ENCODE data around the gene ECHDC1.

Gene ECHDC1

DNA sequence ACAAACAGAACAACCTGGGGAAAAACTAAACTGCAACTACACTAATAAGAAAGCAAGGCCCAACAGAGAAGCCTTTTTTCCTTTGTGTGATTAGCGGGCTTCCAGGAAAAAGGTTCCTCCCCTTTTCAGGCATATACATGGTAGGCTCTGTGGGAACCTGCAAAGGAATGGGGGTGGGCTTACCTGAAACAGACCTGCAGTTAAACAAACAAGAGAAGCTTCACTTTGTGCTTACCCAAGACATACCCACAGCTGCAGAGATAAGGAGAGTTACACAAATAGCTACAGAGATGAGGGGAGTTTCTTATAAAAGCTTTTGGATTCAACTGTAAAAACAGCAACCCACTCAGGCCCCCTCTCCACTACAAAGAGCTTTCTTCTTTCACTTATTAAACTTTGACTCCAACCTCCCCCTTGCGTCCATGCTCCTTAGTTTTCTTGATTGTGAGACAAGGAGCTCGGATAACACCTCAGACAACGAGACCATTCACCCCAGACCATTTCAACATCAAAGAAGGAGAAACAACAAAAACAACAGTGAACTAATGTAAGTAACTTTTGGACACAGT lies 45.8 kb downstream of the ECHDC1 start:
- no peak for DNase-seq (ENCODE audit: low read depth, low spot score)
- no peak overlapping the region for H3K4me3 ChIP-seq (ENCODE audit: low read length)

GRCh38 chr6:127291495-127291894 lies 51.9 kb downstream of the ECHDC1 start:
- no peak overlapping the region for H3K4me3 ChIP-seq (ENCODE audit: low read length)
- no peak for DNase-seq (ENCODE audit: low read depth, low spot score)

GRCh38 chr6:127290391-127291265 lies 52.8 kb downstream of the ECHDC1 start:
- H3K4me3 ChIP-seq (ENCODE audit: low read length): no peak overlapping the region
- no peak for DNase-seq (ENCODE audit: low read depth, low spot score)

GRCh38 chr6:127289934-127290333 lies 53.5 kb downstream of the ECHDC1 start:
- no peak overlapping the region for H3K4me3 ChIP-seq (ENCODE audit: low read length)
- no peak for DNase-seq (ENCODE audit: low read depth, low spot score)

DNA sequence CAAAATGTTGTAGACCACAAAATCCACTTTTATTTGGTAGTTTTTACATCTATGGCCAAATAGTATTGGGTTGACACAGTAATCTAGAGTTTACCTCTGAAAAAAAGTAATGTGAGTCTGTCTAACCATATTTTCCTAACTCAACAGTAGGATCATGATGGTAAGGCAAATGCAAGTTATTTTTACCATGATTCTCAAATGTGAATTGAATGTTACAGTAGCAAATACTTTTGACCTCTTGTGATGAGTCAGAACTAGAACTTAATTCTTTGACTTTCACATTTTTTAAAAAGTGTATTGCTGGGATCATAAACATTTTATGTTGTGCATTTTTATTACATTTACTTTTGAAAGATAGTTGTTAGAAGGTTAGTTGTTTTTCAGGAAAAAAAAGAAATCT lies 54.7 kb downstream of the ECHDC1 start:
- DNase-seq (ENCODE audit: low read depth, low spot score): no peak
- H3K4me3 ChIP-seq (ENCODE audit: low read length): no peak overlapping the region

DNA sequence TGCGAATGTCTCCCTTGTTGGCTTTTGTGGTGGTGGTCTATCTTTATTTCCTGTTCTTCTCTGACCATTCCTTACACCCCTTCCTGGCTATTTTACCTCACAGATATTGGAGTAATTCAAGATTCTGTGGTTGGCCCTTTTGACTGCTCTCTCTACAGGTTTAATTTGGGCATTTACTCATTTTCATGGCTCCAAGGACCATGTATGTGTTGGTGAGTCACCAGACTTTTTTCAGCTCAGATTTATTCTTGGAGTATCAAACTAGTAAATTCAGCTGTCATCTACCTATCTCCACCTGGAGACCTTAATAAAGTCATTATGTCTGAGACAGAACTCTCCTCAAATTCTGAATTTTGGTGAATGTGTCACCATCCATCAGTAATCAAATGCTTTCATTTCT lies 61.2 kb downstream of the ECHDC1 start:
- no peak overlapping the region for H3K4me3 ChIP-seq (ENCODE audit: low read length)
- DNase-seq (ENCODE audit: low read depth, low spot score): no peak

DNA sequence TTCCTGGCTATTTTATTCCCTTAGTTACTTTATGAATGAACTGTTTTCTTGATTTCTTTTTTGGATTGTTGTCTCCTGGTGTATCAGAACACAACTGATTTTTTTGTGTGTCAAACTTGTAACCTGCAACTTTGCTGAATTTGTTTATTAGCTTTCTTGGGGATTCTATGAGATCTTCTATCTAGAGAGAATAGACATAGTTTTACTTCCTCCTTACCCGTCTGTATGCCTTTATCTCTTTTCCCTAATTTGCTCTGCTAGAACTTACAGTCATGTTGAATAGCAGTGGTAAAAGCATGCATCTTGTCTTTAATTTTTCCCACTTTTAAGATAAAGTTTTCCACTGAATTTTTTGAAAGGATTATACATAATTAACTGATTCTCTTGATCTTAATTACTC lies 63.6 kb downstream of the ECHDC1 start:
- DNase-seq (ENCODE audit: low read depth, low spot score): no peak
- H3K4me3 ChIP-seq (ENCODE audit: low read length): no peak overlapping the region

DNA sequence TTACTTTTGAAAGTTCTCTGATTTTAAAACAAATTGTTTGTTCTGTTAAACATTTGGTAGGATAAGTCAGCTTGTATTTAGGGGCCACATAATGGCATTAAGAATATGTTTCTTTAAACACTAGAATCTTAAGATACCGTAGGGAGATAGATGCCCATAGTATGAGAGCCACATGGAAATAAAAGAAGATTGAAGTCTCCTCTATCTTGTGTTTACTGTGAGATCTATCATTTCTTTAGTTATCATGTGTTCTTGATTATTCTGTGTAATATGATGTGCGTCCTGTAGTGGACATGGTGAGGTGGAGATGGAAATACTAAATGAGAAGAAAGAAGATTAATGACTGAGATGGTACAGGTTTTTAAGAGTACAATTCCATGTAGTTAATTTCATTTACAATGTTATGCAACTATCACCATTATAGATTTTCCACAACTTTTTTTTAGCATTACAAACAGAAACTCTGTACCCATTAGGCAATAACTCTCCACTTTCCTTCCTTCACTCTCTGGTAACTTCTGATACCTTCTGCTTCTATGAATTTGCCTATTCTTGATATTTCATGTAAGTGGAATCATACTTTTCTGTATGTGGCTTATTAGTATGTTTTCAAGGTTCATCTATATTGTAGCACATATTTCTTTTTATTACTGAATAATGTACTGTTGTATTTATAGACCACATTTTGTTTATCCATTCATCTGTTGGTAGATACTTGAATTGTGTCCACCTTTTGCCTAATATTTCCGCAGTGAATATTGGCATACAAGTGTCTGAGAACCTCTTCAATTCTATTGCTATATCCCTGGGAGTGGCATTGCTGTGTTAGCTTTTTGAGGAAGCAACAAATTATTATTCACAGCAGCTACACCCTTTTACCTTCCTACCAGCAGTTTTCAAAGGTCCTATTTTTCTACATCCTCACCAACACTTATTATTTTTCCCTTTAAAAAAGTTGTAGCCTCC lies 65.2 kb downstream of the ECHDC1 start:
- no peak overlapping the region for H3K4me3 ChIP-seq (ENCODE audit: low read length)
- DNase-seq (ENCODE audit: low read depth, low spot score): no peak

DNA sequence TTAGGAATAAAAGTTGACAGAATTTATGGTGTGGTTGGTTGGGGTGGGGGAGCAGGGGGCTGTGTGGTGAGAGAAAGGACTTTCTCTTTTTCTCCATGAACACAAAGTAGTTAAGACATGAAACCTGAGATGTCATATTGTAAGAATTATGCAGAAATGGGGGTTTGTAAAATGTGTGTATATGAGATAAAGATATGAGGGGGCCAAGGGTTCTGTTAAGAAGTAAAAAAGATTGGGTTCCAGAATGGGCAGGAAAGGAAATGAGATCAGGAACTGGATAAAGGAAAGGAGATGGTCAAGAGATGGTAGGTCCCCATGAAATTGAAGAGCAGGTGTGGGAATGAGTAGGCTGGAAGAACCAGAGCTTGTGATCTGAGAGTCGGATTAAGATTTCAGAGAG lies 67.1 kb downstream of the ECHDC1 start:
- no peak for DNase-seq (ENCODE audit: low read depth, low spot score)
- H3K4me3 ChIP-seq (ENCODE audit: low read length): no peak overlapping the region

DNA sequence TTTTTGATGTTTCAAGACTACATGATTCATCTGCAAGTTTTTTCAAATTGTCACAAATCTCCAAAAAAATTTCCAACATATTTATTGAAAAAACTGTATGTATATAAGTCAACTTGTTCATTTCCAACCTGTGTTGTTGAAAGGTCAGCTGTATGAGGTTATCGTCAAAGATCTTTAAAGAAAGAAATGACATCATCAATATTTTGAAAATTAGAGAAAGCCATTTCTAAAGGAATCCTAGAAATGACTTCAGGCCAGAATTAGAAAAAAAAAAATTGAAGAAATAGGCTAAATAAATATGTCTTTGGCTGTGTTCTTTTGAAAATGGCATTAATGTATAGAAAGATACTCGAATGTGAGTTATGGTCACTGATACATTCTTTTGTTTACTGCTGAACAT lies 69.9 kb downstream of the ECHDC1 start:
- DNase-seq (ENCODE audit: low read depth, low spot score): no peak
- H3K4me3 ChIP-seq (ENCODE audit: low read length): no peak overlapping the region

DNA sequence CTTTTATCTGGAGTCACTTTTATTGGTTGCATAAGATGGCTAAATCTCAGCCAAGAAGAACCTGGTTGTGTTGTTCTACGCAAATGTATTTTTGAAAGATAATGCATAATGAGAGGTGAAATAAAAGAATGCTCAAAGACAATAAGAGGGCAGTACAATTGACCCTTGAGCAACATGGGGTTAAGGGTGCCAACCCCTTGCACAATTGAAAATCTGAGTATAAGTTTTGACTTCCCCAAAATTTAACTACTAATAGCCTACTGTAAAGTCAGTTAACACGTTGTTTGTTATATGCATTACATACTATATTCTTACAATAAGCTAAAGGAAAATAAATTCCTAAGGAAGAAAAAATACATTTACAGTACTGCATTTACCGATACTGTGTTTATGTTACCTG lies 70.8 kb downstream of the ECHDC1 start:
- H3K4me3 ChIP-seq (ENCODE audit: low read length): no peak overlapping the region

DNA sequence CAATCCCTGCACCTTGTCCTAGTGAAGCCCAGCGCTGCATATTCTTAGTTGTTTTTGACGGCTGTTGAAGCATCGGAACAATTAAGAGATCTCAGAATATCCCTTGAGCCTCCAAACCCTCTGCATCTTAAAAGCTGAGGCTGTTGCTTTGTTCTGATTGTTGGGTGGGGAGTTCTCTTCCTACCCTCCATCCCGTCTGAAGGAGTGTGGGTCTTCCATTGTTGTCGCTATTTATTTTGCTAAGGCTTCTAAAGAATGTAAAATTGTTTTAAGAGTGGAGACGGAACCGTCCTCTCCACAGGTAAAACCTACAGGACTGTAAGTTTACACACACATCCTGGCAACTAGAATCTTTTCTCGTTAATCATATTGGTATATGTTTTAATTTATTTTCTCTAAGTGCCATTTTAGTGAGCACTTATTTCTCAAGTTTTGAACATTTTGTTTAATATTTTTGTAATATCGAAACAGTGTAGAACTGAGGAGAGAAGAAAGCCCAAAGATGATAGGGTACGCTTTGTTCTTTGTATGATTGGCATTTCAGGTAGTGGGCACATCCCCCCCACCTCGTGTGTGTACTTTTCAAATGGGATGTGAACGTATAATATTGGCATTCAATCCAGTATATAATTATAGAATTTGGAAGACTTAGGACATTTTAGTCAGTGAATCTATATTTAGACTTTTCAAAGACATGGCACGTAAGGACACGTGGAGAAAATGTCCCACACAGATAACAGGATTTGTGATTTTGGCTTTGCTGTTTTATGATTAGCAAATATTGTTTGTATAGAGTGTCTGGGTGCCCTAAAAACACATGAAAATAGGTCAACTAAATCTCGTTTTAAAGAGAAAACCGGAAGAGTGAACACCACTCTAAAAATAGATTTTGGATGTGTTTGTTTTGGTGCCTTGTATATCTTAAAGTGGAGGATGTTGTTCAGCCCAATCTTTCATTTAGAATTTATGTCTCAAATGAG lies 75.5 kb downstream of the ECHDC1 start:
- peak overlapping the region; percentile 79 for H3K4me3 ChIP-seq (ENCODE audit: low read length)
- DNase-seq (ENCODE audit: low read depth, low spot score): no peak

More for the DNA sequence above, 70.8 kb downstream of the ECHDC1 start:
- DNase-seq (ENCODE audit: low read depth, low spot score): no peak

DNA sequence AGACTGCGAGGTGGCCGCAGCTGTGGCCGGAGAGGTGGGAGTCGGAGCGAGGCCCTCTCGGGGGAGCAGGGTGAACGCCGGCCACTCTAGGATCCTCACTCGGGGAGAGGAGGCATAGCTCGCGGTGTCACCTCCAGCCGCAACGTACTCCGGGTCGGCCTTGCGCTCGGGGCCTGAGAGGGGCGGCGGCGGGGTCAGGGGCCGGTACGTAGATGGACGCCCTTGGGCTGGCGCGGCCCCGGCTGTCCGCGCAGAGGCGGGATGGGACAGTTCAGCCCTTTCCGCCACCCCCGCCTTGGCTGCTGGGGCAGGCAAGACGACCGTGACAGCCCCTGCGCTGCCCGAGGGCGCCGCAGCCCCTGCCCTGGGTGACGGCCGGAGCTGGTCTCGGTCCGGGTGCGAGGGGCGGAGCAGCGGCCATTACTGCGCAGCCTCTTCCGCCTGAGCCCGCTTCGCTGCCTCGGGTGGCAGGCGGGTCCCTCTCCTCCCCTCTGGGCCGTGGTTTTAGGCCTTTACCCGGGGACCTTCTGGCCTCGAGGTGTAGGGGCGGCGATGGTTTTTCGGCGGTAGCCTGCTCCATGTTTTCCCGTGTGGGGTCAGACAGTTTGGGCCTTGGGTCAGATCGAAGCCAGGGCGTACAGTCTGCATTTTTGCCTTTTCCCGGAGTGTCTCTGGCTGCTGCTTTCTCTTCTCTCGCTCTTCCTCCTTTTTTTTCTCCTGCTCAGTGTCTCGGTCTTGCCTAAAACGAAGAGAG lies 76.3 kb downstream of the ECHDC1 start:
- H3K4me3 ChIP-seq (ENCODE audit: low read length): peak overlapping the region; percentile 79
- no peak for DNase-seq (ENCODE audit: low read depth, low spot score)

GRCh38 chr6:127266178-127266891 lies 77.1 kb downstream of the ECHDC1 start, which contains the start of gene RNF146:
TSS of gene RNF146 (plus strand) at chr6:127266864. CDS start at chr6:127280339, 13,475 bp downstream.
- H3K4me3 ChIP-seq (ENCODE audit: low read length): peak within 1 kb of the TSS; percentile 79
- peak; percentile 79 for DNase-seq (ENCODE audit: low read depth, low spot score)

- no peak for DNase-seq (ENCODE audit: low read depth, low spot score)
- H3K4me3 ChIP-seq (ENCODE audit: low read length): no peak overlapping the region
Measured at GRCh38 chr6:127263481-127263880, 79.9 kb downstream of the ECHDC1 start.

DNA sequence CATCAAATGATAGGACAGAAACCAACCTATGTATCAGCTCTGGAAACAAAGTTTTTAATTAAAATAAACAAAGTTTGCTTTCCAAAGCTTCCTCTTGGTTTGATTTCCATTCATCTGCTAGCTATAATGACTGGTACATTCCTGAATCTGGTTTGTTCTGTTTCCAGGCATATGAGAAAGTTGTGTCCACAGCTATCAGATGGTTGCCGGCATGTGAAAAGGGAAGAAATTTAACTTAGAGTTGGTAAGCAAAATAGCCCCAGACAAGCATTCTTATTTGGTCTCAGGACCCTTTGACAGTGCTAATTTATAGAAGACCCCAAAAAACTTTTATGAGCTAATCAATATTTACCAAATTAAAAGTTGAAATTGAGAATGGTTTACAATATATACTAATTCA lies 80.5 kb downstream of the ECHDC1 start:
- no peak overlapping the region for H3K4me3 ChIP-seq (ENCODE audit: low read length)
- no peak for DNase-seq (ENCODE audit: low read depth, low spot score)

DNA sequence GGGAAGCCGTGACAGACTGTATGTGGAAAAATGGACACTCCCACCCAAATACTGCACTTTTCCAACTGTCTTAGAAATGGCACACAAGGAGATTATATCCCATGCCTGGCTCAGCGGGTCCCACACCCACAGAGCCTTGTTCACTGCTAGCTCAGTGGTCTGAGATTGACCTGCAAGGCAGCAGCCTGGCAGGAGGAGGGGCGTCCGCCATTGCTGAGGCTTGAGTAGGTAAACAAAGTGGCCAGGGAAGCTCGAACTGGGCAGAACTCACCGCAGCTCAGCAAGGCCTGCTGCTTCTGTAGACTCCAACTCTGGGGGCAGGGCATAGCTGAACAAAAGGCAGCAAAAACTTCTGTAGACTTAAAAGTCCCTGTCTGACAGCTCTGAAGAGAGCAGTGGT lies 88.1 kb downstream of the ECHDC1 start:
- H3K4me3 ChIP-seq (ENCODE audit: low read length): no peak overlapping the region
- DNase-seq (ENCODE audit: low read depth, low spot score): no peak
